ENCODE measurements around the gene GRAP2.

GRCh38 chr22:39985383-39986035, 84.6 kb downstream of the GRAP2 start:
- TF ChIP-seq, protein P1, sequence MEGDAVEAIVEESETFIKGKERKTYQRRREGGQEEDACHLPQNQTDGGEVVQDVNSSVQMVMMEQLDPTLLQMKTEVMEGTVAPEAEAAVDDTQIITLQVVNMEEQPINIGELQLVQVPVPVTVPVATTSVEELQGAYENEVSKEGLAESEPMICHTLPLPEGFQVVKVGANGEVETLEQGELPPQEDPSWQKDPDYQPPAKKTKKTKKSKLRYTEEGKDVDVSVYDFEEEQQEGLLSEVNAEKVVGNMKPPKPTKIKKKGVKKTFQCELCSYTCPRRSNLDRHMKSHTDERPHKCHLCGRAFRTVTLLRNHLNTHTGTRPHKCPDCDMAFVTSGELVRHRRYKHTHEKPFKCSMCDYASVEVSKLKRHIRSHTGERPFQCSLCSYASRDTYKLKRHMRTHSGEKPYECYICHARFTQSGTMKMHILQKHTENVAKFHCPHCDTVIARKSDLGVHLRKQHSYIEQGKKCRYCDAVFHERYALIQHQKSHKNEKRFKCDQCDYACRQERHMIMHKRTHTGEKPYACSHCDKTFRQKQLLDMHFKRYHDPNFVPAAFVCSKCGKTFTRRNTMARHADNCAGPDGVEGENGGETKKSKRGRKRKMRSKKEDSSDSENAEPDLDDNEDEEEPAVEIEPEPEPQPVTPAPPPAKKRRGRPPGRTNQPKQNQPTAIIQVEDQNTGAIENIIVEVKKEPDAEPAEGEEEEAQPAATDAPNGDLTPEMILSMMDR (IDR thresholded peaks at IDR 0.05; ENCODE audit: insufficient read depth, low read length), result no peak
- TF ChIP-seq, protein P2, sequence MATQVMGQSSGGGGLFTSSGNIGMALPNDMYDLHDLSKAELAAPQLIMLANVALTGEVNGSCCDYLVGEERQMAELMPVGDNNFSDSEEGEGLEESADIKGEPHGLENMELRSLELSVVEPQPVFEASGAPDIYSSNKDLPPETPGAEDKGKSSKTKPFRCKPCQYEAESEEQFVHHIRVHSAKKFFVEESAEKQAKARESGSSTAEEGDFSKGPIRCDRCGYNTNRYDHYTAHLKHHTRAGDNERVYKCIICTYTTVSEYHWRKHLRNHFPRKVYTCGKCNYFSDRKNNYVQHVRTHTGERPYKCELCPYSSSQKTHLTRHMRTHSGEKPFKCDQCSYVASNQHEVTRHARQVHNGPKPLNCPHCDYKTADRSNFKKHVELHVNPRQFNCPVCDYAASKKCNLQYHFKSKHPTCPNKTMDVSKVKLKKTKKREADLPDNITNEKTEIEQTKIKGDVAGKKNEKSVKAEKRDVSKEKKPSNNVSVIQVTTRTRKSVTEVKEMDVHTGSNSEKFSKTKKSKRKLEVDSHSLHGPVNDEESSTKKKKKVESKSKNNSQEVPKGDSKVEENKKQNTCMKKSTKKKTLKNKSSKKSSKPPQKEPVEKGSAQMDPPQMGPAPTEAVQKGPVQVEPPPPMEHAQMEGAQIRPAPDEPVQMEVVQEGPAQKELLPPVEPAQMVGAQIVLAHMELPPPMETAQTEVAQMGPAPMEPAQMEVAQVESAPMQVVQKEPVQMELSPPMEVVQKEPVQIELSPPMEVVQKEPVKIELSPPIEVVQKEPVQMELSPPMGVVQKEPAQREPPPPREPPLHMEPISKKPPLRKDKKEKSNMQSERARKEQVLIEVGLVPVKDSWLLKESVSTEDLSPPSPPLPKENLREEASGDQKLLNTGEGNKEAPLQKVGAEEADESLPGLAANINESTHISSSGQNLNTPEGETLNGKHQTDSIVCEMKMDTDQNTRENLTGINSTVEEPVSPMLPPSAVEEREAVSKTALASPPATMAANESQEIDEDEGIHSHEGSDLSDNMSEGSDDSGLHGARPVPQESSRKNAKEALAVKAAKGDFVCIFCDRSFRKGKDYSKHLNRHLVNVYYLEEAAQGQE (IDR thresholded peaks at IDR 0.05; ENCODE audit: insufficient replicate concordance, low read depth), result no peak
- TF ChIP-seq GABPA (IDR thresholded peaks at IDR 0.05; ENCODE audit: low read depth), result no peak
